Ishikawa (cell line): ENCODE measurements around the gene SYNDIG1.

Experiments used
- CEBPB ChIP-seq: IDR thresholded peaks from 2 replicates; pipeline ENCODE4 v1.6.1; 2012
- CREB1 ChIP-seq: IDR thresholded peaks from 2 replicates; pipeline ENCODE4 v1.6.1; 2012; ENCODE audit warnings: low read depth
- EGR1 ChIP-seq: IDR thresholded peaks from 2 replicates; pipeline ENCODE4 v1.6.1; 2012
- EP300 ChIP-seq: IDR thresholded peaks from 2 replicates; pipeline ENCODE4 v1.6.1; 2012; ENCODE audit warnings: borderline replicate concordance
- FOXM1 ChIP-seq: IDR thresholded peaks from 2 replicates; pipeline ENCODE4 v1.6.1; 2012; ENCODE audit warnings: low read depth, borderline replicate concordance
- MAX ChIP-seq: IDR thresholded peaks from 2 replicates; pipeline ENCODE4 v1.6.1; 2012
- NFIC ChIP-seq: IDR thresholded peaks from 2 replicates; pipeline ENCODE4 v1.6.1; 2012
- RAD21 ChIP-seq: IDR thresholded peaks from 2 replicates; pipeline ENCODE4 v1.6.1; 2012; ENCODE audit warnings: low read depth
- TAF1 ChIP-seq: IDR thresholded peaks from 2 replicates; pipeline ENCODE4 v1.6.1; 2012; ENCODE audit warnings: low read depth, mild to moderate bottlenecking
- TCF12 ChIP-seq: IDR thresholded peaks from 2 replicates; pipeline ENCODE4 v1.6.1; 2012; ENCODE audit warnings: low read depth
- TEAD4 ChIP-seq: IDR thresholded peaks from 2 replicates; pipeline ENCODE4 v1.6.1; 2012
- YY1 ChIP-seq: IDR thresholded peaks from 2 replicates; pipeline ENCODE4 v1.6.1; 2012; ENCODE audit warnings: low read depth
- ZBTB7A ChIP-seq: IDR thresholded peaks from 2 replicates; pipeline ENCODE4 v1.6.1; 2012; ENCODE audit warnings: low read depth
- TF ChIP-seq, protein P1 (sequence below): IDR thresholded peaks from 2 replicates; pipeline ENCODE4 v1.6.1; 2012; ENCODE audit warnings: low read depth, mild to moderate bottlenecking
- TF ChIP-seq, protein P2 (sequence below): IDR thresholded peaks from 2 replicates; pipeline ENCODE4 v1.6.1; 2012

SYNDIG1 gene

DNA sequence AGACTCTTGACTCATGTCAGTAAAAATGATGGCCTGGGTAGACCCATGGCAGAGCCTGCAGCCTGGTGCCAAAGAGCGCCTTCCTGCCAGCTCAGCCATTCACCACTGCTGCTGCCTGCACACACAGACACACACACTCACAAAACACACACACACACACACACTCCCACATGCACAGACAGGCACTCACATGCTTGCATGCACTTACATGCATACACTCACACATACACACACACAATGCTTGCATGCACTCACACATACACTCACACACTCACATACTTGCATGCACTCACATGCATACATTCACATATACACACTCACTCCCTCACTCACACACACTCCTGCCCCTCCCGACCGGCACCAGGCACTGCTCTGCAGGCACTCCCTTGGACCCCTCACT lies 18.0 kb upstream of the SYNDIG1 start:
- TF ChIP-seq ZBTB7A = no peak
- no peak for TF ChIP-seq CREB1
- TF ChIP-seq MAX = no peak
- TF ChIP-seq TEAD4 = no peak
- no peak for TF ChIP-seq EGR1
- no peak for TF ChIP-seq RAD21
- TF ChIP-seq, protein P1, sequence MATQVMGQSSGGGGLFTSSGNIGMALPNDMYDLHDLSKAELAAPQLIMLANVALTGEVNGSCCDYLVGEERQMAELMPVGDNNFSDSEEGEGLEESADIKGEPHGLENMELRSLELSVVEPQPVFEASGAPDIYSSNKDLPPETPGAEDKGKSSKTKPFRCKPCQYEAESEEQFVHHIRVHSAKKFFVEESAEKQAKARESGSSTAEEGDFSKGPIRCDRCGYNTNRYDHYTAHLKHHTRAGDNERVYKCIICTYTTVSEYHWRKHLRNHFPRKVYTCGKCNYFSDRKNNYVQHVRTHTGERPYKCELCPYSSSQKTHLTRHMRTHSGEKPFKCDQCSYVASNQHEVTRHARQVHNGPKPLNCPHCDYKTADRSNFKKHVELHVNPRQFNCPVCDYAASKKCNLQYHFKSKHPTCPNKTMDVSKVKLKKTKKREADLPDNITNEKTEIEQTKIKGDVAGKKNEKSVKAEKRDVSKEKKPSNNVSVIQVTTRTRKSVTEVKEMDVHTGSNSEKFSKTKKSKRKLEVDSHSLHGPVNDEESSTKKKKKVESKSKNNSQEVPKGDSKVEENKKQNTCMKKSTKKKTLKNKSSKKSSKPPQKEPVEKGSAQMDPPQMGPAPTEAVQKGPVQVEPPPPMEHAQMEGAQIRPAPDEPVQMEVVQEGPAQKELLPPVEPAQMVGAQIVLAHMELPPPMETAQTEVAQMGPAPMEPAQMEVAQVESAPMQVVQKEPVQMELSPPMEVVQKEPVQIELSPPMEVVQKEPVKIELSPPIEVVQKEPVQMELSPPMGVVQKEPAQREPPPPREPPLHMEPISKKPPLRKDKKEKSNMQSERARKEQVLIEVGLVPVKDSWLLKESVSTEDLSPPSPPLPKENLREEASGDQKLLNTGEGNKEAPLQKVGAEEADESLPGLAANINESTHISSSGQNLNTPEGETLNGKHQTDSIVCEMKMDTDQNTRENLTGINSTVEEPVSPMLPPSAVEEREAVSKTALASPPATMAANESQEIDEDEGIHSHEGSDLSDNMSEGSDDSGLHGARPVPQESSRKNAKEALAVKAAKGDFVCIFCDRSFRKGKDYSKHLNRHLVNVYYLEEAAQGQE = no peak
- no peak for TF ChIP-seq FOXM1
- TF ChIP-seq CEBPB = no peak
- TF ChIP-seq, protein P2, sequence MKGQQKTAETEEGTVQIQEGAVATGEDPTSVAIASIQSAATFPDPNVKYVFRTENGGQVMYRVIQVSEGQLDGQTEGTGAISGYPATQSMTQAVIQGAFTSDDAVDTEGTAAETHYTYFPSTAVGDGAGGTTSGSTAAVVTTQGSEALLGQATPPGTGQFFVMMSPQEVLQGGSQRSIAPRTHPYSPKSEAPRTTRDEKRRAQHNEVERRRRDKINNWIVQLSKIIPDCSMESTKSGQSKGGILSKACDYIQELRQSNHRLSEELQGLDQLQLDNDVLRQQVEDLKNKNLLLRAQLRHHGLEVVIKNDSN = no peak
- TF ChIP-seq EP300 = no peak
- no peak for TF ChIP-seq TAF1
- no peak for TF ChIP-seq TCF12
- TF ChIP-seq YY1 = no peak
- no peak for TF ChIP-seq NFIC

DNA sequence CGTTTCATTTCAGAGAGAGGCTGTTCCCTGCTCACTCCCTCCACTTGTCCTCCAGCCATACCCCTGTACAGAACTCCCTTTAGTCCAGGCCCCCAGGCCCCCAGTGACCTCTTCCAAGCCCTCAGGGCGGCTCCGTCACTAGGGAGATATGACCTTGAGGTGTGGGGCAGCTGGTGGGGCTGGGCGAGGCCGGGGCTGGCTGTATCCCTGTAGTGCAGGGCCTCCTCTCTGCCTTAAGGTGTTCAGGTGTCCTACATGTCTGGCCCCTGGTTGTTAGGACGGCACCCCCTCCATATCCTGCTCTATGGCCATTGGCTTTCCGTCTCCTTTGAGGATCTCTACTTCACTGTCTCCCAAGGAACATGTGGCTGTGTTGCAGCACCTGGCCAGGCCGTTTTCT lies 17.4 kb upstream of the SYNDIG1 start:
- TF ChIP-seq, protein P1 = no peak
- TF ChIP-seq ZBTB7A (no peak), RAD21 (no peak), TCF12 (no peak), EP300 (no peak), NFIC (no peak), FOXM1 (no peak), TEAD4 (no peak), MAX (no peak), TAF1 (no peak)

DNA sequence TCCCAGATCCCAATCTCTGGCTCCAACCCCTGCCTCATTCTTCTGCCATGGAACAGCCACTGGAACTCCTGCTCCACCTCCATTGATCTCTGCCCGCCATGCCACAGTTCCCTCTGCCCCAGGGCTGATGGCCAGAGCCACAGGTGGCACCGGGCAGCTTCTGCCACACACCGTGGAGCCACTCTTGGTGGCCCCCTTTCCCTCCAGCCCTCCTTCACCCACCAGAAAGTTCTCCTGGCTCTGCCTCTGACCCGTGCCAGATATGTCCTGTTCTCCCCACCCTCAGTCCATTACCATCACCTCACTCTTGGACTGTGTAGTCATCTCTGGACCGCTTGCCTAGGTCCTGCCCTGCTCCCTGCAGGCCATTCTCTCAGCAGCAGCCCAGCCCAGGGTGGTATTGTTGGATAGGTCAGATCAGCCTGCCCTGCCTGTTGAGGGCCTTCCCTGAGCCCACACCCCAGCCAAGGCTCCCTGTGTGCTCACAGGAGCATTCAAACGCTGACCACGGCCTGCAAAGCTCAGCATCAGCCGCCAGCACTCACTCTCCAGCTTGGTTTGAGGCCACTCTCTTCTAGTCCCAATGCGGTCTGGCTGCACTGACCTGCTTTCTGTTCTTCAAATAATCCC lies 16.8 kb upstream of the SYNDIG1 start:
- TF ChIP-seq TAF1 (no peak), CEBPB (no peak), CREB1 (no peak), TEAD4 (no peak), RAD21 (no peak), TCF12 (no peak), MAX (no peak), NFIC (no peak)
- TF ChIP-seq, protein P1 = no peak

DNA sequence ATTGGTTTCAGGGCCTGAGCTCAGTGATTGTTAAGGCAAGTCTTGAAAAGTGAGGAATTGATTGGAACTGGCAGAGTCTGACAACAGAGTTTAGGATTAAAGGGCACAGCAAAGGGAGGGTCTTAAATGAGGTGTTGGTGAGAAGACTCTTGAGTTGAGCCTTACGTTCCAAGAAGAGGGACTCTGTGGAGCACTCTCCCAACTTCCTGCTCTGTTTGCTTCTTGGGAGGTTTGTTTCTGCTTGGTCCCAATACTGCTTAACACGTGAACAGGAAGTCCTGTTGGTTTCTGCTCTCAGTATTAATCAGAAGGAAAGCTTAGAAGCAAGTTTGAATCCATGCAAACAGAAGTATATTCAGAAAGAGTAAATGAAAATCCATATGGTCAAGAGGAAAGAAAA lies 15.6 kb upstream of the SYNDIG1 start:
- TF ChIP-seq EP300 (no peak), FOXM1 (no peak), TAF1 (no peak), ZBTB7A (no peak), CREB1 (no peak), YY1 (no peak), EGR1 (no peak), RAD21 (no peak), CEBPB (no peak)
- TF ChIP-seq, protein P1 = no peak
